OCI-LY7 (cell line): ENCODE data around the gene MILR1.

ENCODE experiments used
- CTCF ChIP-seq: fragments of 200-600 bp; sonication (generic); conservative IDR thresholded peaks from 2 replicates; pipeline ENCODE4 v1.5.1; 2014; ENCODE audit warnings: mild to moderate bottlenecking, antibody characterized with exemption, low read length, moderate library complexity, mixed read lengths
- EZH2phosphoT487 ChIP-seq: fragments of 200-600 bp; sonication (generic); IDR thresholded peaks from 2 replicates; pipeline ENCODE4 v1.6.1; 2018; ENCODE audit warnings: low read depth, borderline replicate concordance, mild to moderate bottlenecking, mixed run types, antibody characterized with exemption, low read length, moderate library complexity, mixed read lengths

DNA sequence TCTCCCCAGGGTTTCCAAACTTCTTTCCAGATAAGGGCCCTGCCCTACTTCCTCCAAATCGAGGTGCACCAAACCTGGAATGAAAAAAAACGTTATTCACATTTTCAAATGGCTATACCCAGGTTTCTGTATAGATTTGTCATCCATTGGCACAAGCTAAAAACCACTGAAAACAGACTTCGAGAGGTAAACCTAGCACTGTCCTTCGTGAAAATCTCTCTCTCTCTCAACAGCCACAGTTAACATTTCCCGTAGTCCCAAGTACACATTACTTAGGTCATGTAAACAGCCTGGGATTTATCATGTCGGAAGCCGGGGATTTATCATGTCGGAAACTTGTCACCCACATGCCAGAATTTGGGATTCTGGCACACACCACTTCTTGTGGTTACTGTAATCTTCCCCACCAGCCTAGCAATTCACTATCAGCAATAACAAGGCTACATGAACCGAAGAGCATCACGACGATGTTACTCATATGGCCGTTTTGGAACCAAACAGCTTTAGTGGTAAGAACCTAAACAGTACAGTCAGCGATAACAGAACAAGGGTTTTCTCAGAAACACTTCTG, 55.9 kb downstream of the MILR1 start:
- TF ChIP-seq CTCF (no peak), EZH2phosphoT487 (no peak)
